IPS-18a (cell line): ENCODE results near the gene ABTB2.

Source experiments
- H3K27ac ChIP-seq: one replicate; pipeline ENCODE4 v1.5.1; 2013; ENCODE audit warnings: low read length
- H3K27me3 ChIP-seq: one replicate; pipeline ENCODE4 v1.6.1; 2013; ENCODE audit warnings: mild to moderate bottlenecking, low read length; ENCODE audit not compliant: control insufficient read depth, insufficient read depth
- H3K36me3 ChIP-seq: one replicate; pipeline ENCODE4 v1.6.1; 2013; ENCODE audit warnings: low read depth, low read length; ENCODE audit not compliant: control insufficient read depth
- H3K4me1 ChIP-seq: one replicate; pipeline ENCODE4 v1.6.1; 2013; ENCODE audit warnings: low read depth, low read length; ENCODE audit not compliant: control insufficient read depth
- H3K4me3 ChIP-seq: one replicate; pipeline ENCODE4 v1.5.1; 2013; ENCODE audit warnings: low read length
- H3K9ac ChIP-seq: one replicate; pipeline ENCODE4 v1.6.1; 2013; ENCODE audit warnings: mild to moderate bottlenecking, low read length, moderate library complexity
- H3K9me3 ChIP-seq: one replicate; pipeline ENCODE4 v1.6.1; 2013; ENCODE audit warnings: low read depth, low read length; ENCODE audit not compliant: control insufficient read depth

ABTB2 gene

GRCh38 chr11:34111722-34112270 lies 246.0 kb downstream of the ABTB2 start:
- H3K4me1 ChIP-seq = no peaks in the 10 kb centered on the region
- H3K27me3 ChIP-seq = no peaks in the 10 kb centered on the region
- H3K27ac ChIP-seq = no peak overlapping the region
- peaks cover 77% of the 10 kb centered on the region for H3K36me3 ChIP-seq
- H3K9me3 ChIP-seq = no peaks in the 10 kb centered on the region
- no peak overlapping the region for H3K4me3 ChIP-seq
- no peak overlapping the region for H3K9ac ChIP-seq

DNA sequence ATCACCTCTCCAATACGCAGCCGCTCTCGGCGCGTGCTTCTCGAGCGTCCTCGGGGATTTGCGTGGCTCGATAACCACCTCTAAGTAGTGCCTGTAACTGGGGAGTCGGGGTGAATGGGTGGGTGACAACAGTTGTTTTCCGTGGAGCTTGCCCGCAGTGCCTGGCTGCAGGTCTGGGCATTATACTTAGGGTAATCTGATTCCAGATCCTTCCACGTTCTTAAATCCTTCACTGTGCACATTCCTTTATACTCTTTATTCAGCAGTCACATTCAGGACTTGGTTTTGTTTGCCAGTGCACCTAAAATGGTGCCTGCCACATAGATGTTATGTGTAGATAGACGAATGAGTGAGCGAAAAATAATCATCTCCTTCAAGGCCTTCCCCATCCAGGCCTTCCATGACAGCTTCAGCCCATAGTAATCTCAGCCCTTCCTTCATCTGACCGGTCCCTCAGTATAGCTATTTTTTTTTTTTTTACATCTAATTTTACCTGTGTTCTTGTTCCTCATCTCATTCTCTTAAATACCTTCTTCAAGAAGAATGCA lies 251.8 kb downstream of the ABTB2 start:
- peaks cover 35% of the 10 kb centered on the region for H3K36me3 ChIP-seq
- peak overlapping the region; percentile 94 for H3K9ac ChIP-seq
- no peaks in the 10 kb centered on the region for H3K9me3 ChIP-seq
- H3K27ac ChIP-seq = peak overlapping the region; percentile 72
- H3K4me1 ChIP-seq = peaks cover 8% of the 10 kb centered on the region
- H3K27me3 ChIP-seq = no peaks in the 10 kb centered on the region
- peak overlapping the region; percentile 93 for H3K4me3 ChIP-seq

- Histone ChIP-seq H3K9me3 (no peaks in the 10 kb centered on the region), H3K27ac (peak within 1 kb of the TSS; percentile 87), H3K36me3 (peaks cover 34% of the 10 kb centered on the region), H3K9ac (peak within 1 kb of the TSS; percentile 94), H3K4me1 (peaks cover 8% of the 10 kb centered on the region), H3K4me3 (peak within 1 kb of the TSS; percentile 93), H3K27me3 (no peaks in the 10 kb centered on the region)
These were observed 252.5 kb downstream of the ABTB2 start, which contains the start of gene NAT10 for GRCh38 chr11:34105079-34105956. Gene NAT10, plus strand, starts transcription at chr11:34105629. Its CDS starts 2,597 bp downstream, at chr11:34108226.

GRCh38 chr11:34104680-34105078 lies 253.1 kb downstream of the ABTB2 start:
- peak overlapping the region; percentile 94 for H3K9ac ChIP-seq
- no peaks in the 10 kb centered on the region for H3K27me3 ChIP-seq
- H3K9me3 ChIP-seq = no peaks in the 10 kb centered on the region
- H3K36me3 ChIP-seq = peaks cover 36% of the 10 kb centered on the region
- peaks cover 8% of the 10 kb centered on the region for H3K4me1 ChIP-seq
- peak overlapping the region; percentile 93 for H3K4me3 ChIP-seq
- H3K27ac ChIP-seq = peak overlapping the region; percentile 87
